Brain pericyte (primary cell): Measurements from ENCODE around the gene TMC1.
"Not testable (repeated sequence)": the region's sequence is repeated elsewhere in the genome, so short reads cannot be mapped to it uniquely, and the experiment has no call there.

Source experiments
- DNase-seq: peaks from one replicate; pipeline ENCODE4 v3.0.0-alpha.2; 2012; ENCODE audit warnings: low read depth, low spot score

TMC1 gene

GRCh38 chr9:72763022-72763421 lies 241.6 kb downstream of the TMC1 start:
- no peak for DNase-seq

- no peak for DNase-seq
These were observed 248.1 kb downstream of the TMC1 start for GRCh38 chr9:72769546-72769945.

- no peak for DNase-seq
These were observed 251.3 kb downstream of the TMC1 start for GRCh38 chr9:72772661-72773060.

GRCh38 chr9:72773570-72773969 lies 252.2 kb downstream of the TMC1 start:
- DNase-seq, result no peak

- no peak for DNase-seq
These were observed 254.2 kb downstream of the TMC1 start for GRCh38 chr9:72775570-72775969.

- no peak for DNase-seq
These were observed 258.2 kb downstream of the TMC1 start for GRCh38 chr9:72779614-72780013.

GRCh38 chr9:72786948-72787347 lies 265.5 kb downstream of the TMC1 start:
- DNase-seq, result no peak

GRCh38 chr9:72788966-72789735 lies 267.7 kb downstream of the TMC1 start:
- DNase-seq, result no peak

- DNase-seq, result no peak
These were observed 268.5 kb downstream of the TMC1 start for GRCh38 chr9:72789885-72790284.

- no peak for DNase-seq
These were observed 269.6 kb downstream of the TMC1 start for GRCh38 chr9:72790989-72791388.

GRCh38 chr9:72791436-72791835 lies 270.0 kb downstream of the TMC1 start:
- DNase-seq, result no peak

GRCh38 chr9:72794946-72795345 lies 273.5 kb downstream of the TMC1 start:
- DNase-seq, result no peak

- DNase-seq, result no peak
These were observed 279.1 kb downstream of the TMC1 start for GRCh38 chr9:72800328-72800994.

GRCh38 chr9:72805238-72805637 lies 283.8 kb downstream of the TMC1 start:
- DNase-seq, result no peak

GRCh38 chr9:72806313-72806809 lies 285.0 kb downstream of the TMC1 start:
- DNase-seq, result not testable (repeated sequence)

GRCh38 chr9:72807765-72808445 lies 286.5 kb downstream of the TMC1 start:
- DNase-seq, result no peak

GRCh38 chr9:72808446-72808768 lies 287.0 kb downstream of the TMC1 start:
- DNase-seq, result no peak

GRCh38 chr9:72809586-72809985 lies 288.2 kb downstream of the TMC1 start:
- DNase-seq, result no peak

GRCh38 chr9:72812559-72813111 lies 291.2 kb downstream of the TMC1 start:
- no peak for DNase-seq

GRCh38 chr9:72813544-72813943 lies 292.1 kb downstream of the TMC1 start:
- no peak for DNase-seq

GRCh38 chr9:72814083-72814597 lies 292.7 kb downstream of the TMC1 start:
- DNase-seq, result no peak

GRCh38 chr9:72816666-72817065 lies 295.3 kb downstream of the TMC1 start:
- no peak for DNase-seq
